Measurements from ENCODE around the gene GRAP2.

The GRAP2 gene

GRCh38 chr22:39966470-39966869 lies 65.6 kb downstream of the GRAP2 start:
- Histone ChIP-seq H3K27me3 (ENCODE audit: insufficient read depth, poor library complexity, severe bottlenecking) (peaks cover 7% of the 10 kb centered on the region), H3K4me3 (replicated peaks; ENCODE audit: insufficient read depth, low read length) (no peak overlapping the region), H3K27ac (replicated peaks) (no peak overlapping the region)
- TF ChIP-seq SPI1 (IDR thresholded peaks at IDR 0.05; ENCODE audit: borderline replicate concordance, low read depth): no peak
- no peak for TF ChIP-seq REST (IDR thresholded peaks at IDR 0.05; ENCODE audit: insufficient replicate concordance, low read depth)
- no peak for TF ChIP-seq GABPA (IDR thresholded peaks at IDR 0.05; ENCODE audit: low read depth)
- TF ChIP-seq POLR2AphosphoS5 (IDR thresholded peaks at IDR 0.05; ENCODE audit: low read depth): no peak
- no peak for DNase-seq (ENCODE audit: low read depth in 1 of 2, low spot score in 1 of 2)

GRCh38 chr22:39967103-39967829 lies 66.4 kb downstream of the GRAP2 start:
- H3K4me3 ChIP-seq (replicated peaks; ENCODE audit: insufficient read depth, low read length): no peak overlapping the region
- DNase-seq (ENCODE audit: low read depth in 1 of 2, low spot score in 1 of 2): no peak
- TF ChIP-seq SPI1 (IDR thresholded peaks at IDR 0.05; ENCODE audit: borderline replicate concordance, low read depth): no peak
- TF ChIP-seq CTCF (IDR thresholded peaks at IDR 0.05; ENCODE audit: insufficient read depth, low read length): no peak
- no peak for TF ChIP-seq REST (IDR thresholded peaks at IDR 0.05; ENCODE audit: insufficient replicate concordance, low read depth)
- no peak for TF ChIP-seq GABPA (IDR thresholded peaks at IDR 0.05; ENCODE audit: low read depth)
- no peak for TF ChIP-seq POLR2AphosphoS5 (IDR thresholded peaks at IDR 0.05; ENCODE audit: low read depth)
- no peak overlapping the region for H3K27ac ChIP-seq (replicated peaks)
- H3K27me3 ChIP-seq (ENCODE audit: insufficient read depth, poor library complexity, severe bottlenecking): peaks cover 7% of the 10 kb centered on the region

GRCh38 chr22:39967996-39968972 lies 67.4 kb downstream of the GRAP2 start:
- no peak overlapping the region for H3K4me3 ChIP-seq (replicated peaks; ENCODE audit: insufficient read depth, low read length)
- TF ChIP-seq REST (IDR thresholded peaks at IDR 0.05; ENCODE audit: insufficient replicate concordance, low read depth): no peak
- no peak for TF ChIP-seq GABPA (IDR thresholded peaks at IDR 0.05; ENCODE audit: low read depth)
- no peak for TF ChIP-seq POLR2AphosphoS5 (IDR thresholded peaks at IDR 0.05; ENCODE audit: low read depth)
- TF ChIP-seq SPI1 (IDR thresholded peaks at IDR 0.05; ENCODE audit: borderline replicate concordance, low read depth): no peak
- TF ChIP-seq CTCF (IDR thresholded peaks at IDR 0.05; ENCODE audit: insufficient read depth, low read length): no peak
- DNase-seq (ENCODE audit: low read depth in 1 of 2, low spot score in 1 of 2): no peak
- no peak overlapping the region for H3K27ac ChIP-seq (replicated peaks)
- H3K27me3 ChIP-seq (ENCODE audit: insufficient read depth, poor library complexity, severe bottlenecking): peaks cover 13% of the 10 kb centered on the region
